CD14-positive monocyte (primary cell): ENCODE data around the gene RRP8. TPM values are rescaled to one million over a fixed set of nuclear protein-coding genes. Genes with fewer than 3 reads are reported as not detected.

Experiments
- DNase-seq, 3 donors: peaks; one replicate each; pipeline ENCODE4 v3.0.0-alpha.2; 2011 to 2022
- H2AFZ ChIP-seq: 2 replicates; pipeline ENCODE4 v1.6.0; 2012; ENCODE audit warnings: mild to moderate bottlenecking, low read depth, low read length, inconsistent platforms; ENCODE audit not compliant: insufficient read depth, poor library complexity, severe bottlenecking
- H3K27ac ChIP-seq, 2 donors: 1 replicate in 1 of 2; 2 replicates in 1 of 2; pipeline ENCODE4 v1.5.1; 2012 to 2013; ENCODE audit warnings: low read length in 2 of 2, control low read depth in 1 of 2, inconsistent platforms in 1 of 2, low read depth in 1 of 2, mild to moderate bottlenecking in 1 of 2
- H3K27me3 ChIP-seq, 2 donors: one replicate each; pipeline versions ENCODE4 v1.6.0 to v1.6.1; 2011 to 2013; ENCODE audit warnings: low read length in 2 of 2; ENCODE audit not compliant: control insufficient read depth in 2 of 2, insufficient read depth in 2 of 2
- H3K36me3 ChIP-seq, 2 donors: replicated peaks in 1 of 2; 1 replicate in 1 of 2; 2 replicates in 1 of 2; pipeline versions ENCODE4 v1.5.1 to v1.6.1; 2012 to 2013; ENCODE audit warnings: low read length in 2 of 2, control low read depth in 1 of 2, inconsistent platforms in 1 of 2, mild to moderate bottlenecking in 1 of 2; ENCODE audit not compliant: insufficient read depth in 2 of 2, control insufficient read depth in 1 of 2
- H3K4me1 ChIP-seq, 2 donors: 1 replicate in 1 of 2; 2 replicates in 1 of 2; pipeline versions ENCODE4 v1.5.1 to v1.6.1; 2012 to 2013; ENCODE audit warnings: low read length in 2 of 2, control low read depth in 1 of 2, inconsistent platforms in 1 of 2, mild to moderate bottlenecking in 1 of 2, moderate library complexity in 1 of 2; ENCODE audit not compliant: insufficient read depth in 2 of 2, control insufficient read depth in 1 of 2
- H3K4me2 ChIP-seq: replicated peaks from 2 replicates; pipeline ENCODE3; 2012; ENCODE audit warnings: low read length, moderate library complexity, mild to moderate bottlenecking; ENCODE audit not compliant: poor library complexity, severe bottlenecking; ENCODE audit errors: extremely low read depth
- H3K4me3 ChIP-seq, 3 experiments: fragments of 200-600 bp in 1 of 3; sonication (generic) in 1 of 3; replicated peaks in 1 of 3; 1 replicate in 2 of 3; 2 replicates in 1 of 3; pipeline ENCODE4 v1.5.1; 2011 to 2013; ENCODE audit warnings: low read length in 3 of 3, mild to moderate bottlenecking in 3 of 3, control low read depth in 2 of 3, low read depth in 2 of 3, inconsistent platforms in 1 of 3, moderate library complexity in 1 of 3
- H3K79me2 ChIP-seq: 2 replicates; pipeline ENCODE4 v1.6.0; 2012; ENCODE audit warnings: mild to moderate bottlenecking, control low read depth, inconsistent platforms, low read length, moderate library complexity; ENCODE audit not compliant: insufficient read depth
- H3K9ac ChIP-seq: 2 replicates; pipeline ENCODE4 v1.6.0; 2017; ENCODE audit warnings: low read length, mild to moderate bottlenecking; ENCODE audit not compliant: insufficient read depth, poor library complexity, severe bottlenecking
- H3K9me3 ChIP-seq, 2 donors: replicated peaks in 1 of 2; 1 replicate in 1 of 2; 2 replicates in 1 of 2; pipeline versions ENCODE4 v1.5.1 to v1.6.1; 2012 to 2013; ENCODE audit warnings: low read length in 2 of 2, control low read depth in 1 of 2; ENCODE audit not compliant: control insufficient read depth in 1 of 2, insufficient read depth in 1 of 2
- H4K20me1 ChIP-seq: 2 replicates; pipeline ENCODE4 v1.6.0; 2012; ENCODE audit warnings: mild to moderate bottlenecking, low read length, control low read depth, moderate library complexity; ENCODE audit not compliant: insufficient read depth
- H3K27ac Mint-ChIP-seq, 7 donors: one replicate each; pipeline ENCODE4 v1.8.0; 2020; ENCODE audit warnings: mild to moderate bottlenecking in 7 of 7, mixed read lengths in 7 of 7, moderate library complexity in 6 of 7, inconsistent platforms in 2 of 7
- H3K27me3 Mint-ChIP-seq, 3 donors: one replicate each; pipeline ENCODE4 v1.8.0; 2021 to 2022; ENCODE audit warnings: low read depth in 3 of 3, mild to moderate bottlenecking in 3 of 3, mixed read lengths in 3 of 3, moderate library complexity in 3 of 3, inconsistent platforms in 1 of 3
- H3K36me3 Mint-ChIP-seq, 2 donors: one replicate each; pipeline ENCODE4 v1.8.0; 2020; ENCODE audit warnings: mixed read lengths in 2 of 2, inconsistent platforms in 1 of 2, mild to moderate bottlenecking in 1 of 2
- H3K4me1 Mint-ChIP-seq: one replicate; pipeline ENCODE4 v1.8.0; 2020; ENCODE audit warnings: mild to moderate bottlenecking, mixed read lengths
- H3K4me3 Mint-ChIP-seq, 2 donors: one replicate each; pipeline ENCODE4 v1.8.0; 2020; ENCODE audit warnings: mild to moderate bottlenecking in 2 of 2, mixed read lengths in 2 of 2, moderate library complexity in 1 of 2
- H3K9me3 Mint-ChIP-seq, 7 donors: one replicate each; pipeline ENCODE4 v1.8.0; 2020 to 2022; ENCODE audit warnings: mixed read lengths in 7 of 7, mild to moderate bottlenecking in 6 of 7, moderate library complexity in 6 of 7, inconsistent platforms in 2 of 7
- WGBS: methylation state at CpG from one replicate; pipeline ENCODE4 v1.1.5; 2013; ENCODE audit warnings: missing lambda C conversion rate; ENCODE audit not compliant: insufficient coverage; 5-methylcytosine and 5-hydroxymethylcytosine counted together
- intact Hi-C, 2 donors: fragments of 100-400 bp; cut with micrococcal nuclease; formaldehyde crosslinking; loops; one replicate each; pipeline versions ENCODE4 v1.15.0 to v1.15.1; 2023
- polyA plus RNA-seq, 3 donors: library from polyadenylated mRNA; depleted of rRNA in 1 of 3; unstranded in 2 of 3; stranded (reverse) in 1 of 3; fragments of 300-500 nt in 2 of 3; fragments of >200 nt in 1 of 3; fragmentation: Illumina TruSeq in 2 of 3; gene quantifications; 1 replicate in 2 of 3; 2 replicates in 1 of 3; pipeline ENCODE4 v1.2.3, GENCODE V29; 2012 to 2021
- TF ChIP-seq, protein P1 (sequence below): fragments of 200-600 bp; IDR thresholded peaks from one replicate; pipeline ENCODE4 v1.8.0; 2022; ENCODE audit warnings: antibody characterized with exemption, mild to moderate bottlenecking

Gene RRP8
- polyA plus RNA-seq, 3 donors, result 7.2 to 14.1 (median 11.9) TPM

DNA sequence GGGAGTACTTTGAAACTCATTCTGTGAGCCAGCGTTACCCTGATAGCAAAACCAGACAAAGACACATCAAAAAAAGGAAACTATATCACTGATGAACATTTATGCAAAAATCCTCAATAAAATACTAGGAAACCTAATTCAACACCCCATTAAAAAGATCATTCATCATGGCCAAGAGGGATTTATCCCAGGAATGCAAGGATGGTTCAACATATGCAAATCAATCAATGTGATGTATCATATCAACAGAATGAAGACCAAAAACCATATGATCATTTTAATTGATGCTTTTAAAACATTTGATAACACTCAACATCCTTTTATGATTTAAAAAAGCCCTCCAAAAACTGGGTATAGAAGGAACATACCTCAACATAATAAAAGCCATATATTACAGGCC is 19.8 kb downstream of the RRP8 start:
- Histone ChIP-seq H3K4me3 (no peak overlapping the region), H3K4me1 (no peaks in the 10 kb centered on the region), H3K4me2 (no peak overlapping the region), H2AFZ (no peak overlapping the region), H3K36me3 (peaks cover 4 to 20% of the 10 kb centered on the region in 2 donors), H3K9ac (no peak overlapping the region), H3K9me3 (peaks cover 6 to 12% of the 10 kb centered on the region in 2 donors), H3K27ac (no peak overlapping the region), H3K27me3 (no peaks in the 10 kb centered on the region), H3K79me2 (no peaks in the 10 kb centered on the region), H4K20me1 (no peaks in the 10 kb centered on the region)
- Mint-ChIP-seq H3K27me3 (no peaks in the 10 kb centered on the region), H3K4me1 (no peaks in the 10 kb centered on the region), H3K9me3 (peaks cover 17 to 27% (median 23%) of the 10 kb centered on the region in 7 donors), H3K36me3 (peaks cover 39 to 59% of the 10 kb centered on the region in 2 donors), H3K4me3 (no peak overlapping the region), H3K27ac (no peak overlapping the region)
- no CpG with 5 or more reads among the region's 1 CpG for WGBS
- DNase-seq, result no peak
- TF ChIP-seq, protein P1, sequence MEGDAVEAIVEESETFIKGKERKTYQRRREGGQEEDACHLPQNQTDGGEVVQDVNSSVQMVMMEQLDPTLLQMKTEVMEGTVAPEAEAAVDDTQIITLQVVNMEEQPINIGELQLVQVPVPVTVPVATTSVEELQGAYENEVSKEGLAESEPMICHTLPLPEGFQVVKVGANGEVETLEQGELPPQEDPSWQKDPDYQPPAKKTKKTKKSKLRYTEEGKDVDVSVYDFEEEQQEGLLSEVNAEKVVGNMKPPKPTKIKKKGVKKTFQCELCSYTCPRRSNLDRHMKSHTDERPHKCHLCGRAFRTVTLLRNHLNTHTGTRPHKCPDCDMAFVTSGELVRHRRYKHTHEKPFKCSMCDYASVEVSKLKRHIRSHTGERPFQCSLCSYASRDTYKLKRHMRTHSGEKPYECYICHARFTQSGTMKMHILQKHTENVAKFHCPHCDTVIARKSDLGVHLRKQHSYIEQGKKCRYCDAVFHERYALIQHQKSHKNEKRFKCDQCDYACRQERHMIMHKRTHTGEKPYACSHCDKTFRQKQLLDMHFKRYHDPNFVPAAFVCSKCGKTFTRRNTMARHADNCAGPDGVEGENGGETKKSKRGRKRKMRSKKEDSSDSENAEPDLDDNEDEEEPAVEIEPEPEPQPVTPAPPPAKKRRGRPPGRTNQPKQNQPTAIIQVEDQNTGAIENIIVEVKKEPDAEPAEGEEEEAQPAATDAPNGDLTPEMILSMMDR, result no peak
- intact Hi-C loops, result no loop called here

DNA sequence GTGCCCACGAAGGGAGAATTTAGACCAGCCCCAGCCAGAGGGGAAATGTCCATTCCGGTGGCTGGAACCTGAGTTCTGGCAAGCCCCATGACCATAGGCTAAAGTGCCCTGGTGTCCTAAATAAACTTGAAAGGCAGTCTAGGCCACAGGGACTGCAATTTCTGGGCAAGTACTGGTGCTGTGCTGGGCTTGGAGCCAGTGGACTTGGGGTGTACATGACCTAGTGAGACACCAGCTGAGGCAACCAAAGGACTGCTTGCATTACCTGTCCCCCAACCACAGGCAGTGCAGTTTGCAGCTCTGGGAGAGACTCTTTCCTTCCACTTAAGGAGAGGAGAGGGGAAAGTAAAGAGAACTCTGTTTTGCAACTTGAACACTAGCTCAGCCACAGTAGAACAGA is 23.7 kb downstream of the RRP8 start:
- H2AFZ ChIP-seq, result no peak overlapping the region
- TF ChIP-seq, protein P1, result no peak
- Mint-ChIP-seq H3K27ac (no peak overlapping the region), H3K27me3 (peaks cover 0 to 2% (median 0%) of the 10 kb centered on the region in 3 donors), H3K9me3 (peaks cover 15 to 21% (median 18%) of the 10 kb centered on the region in 7 donors), H3K4me3 (no peak overlapping the region), H3K36me3 (peaks cover 29 to 47% of the 10 kb centered on the region in 2 donors), H3K4me1 (peaks cover 8% of the 10 kb centered on the region)
- no CpG with 5 or more reads among the region's 2 CpGs for WGBS
- no peaks in the 10 kb centered on the region for H3K79me2 ChIP-seq
- no peak overlapping the region for H3K9ac ChIP-seq
- no peak overlapping the region for H3K4me3 ChIP-seq
- peaks cover 0 to 15% of the 10 kb centered on the region in 2 donors for H3K36me3 ChIP-seq
- no peaks in the 10 kb centered on the region for H3K27me3 ChIP-seq
- H3K4me2 ChIP-seq, result no peak overlapping the region
- intact Hi-C loops, result no loop called here
- no peak overlapping the region for H3K27ac ChIP-seq
- DNase-seq, result no peak
- H4K20me1 ChIP-seq, result no peaks in the 10 kb centered on the region
- H3K4me1 ChIP-seq, result peaks cover 2 to 5% of the 10 kb centered on the region in 2 donors
- peaks cover 0 to 12% of the 10 kb centered on the region in 2 donors for H3K9me3 ChIP-seq
